ENCODE data around the gene MYO16.
"Not testable (repeated sequence)": the region's sequence is repeated elsewhere in the genome, so short reads cannot be mapped to it uniquely, and the experiment has no call there.

DNA sequence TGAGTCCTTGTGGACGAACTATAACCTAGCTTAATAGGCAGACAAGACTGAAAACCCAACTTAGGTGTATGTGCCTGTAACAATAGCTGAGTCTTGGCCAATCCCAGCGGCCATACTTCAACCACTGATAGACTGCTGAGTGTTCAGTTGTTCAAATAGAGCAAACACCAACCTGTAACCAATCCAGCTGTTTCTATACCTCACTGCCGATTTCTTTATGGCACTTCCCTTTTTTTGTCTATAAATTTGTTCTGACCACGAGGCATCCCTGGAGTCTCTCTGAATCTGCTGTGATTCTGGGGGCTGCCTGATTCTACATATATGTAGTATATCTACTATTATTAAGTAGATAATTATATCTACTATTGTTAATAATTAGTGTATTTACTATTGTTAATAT lies 284.3 kb downstream of the MYO16 start:
- TF ChIP-seq, protein P1, sequence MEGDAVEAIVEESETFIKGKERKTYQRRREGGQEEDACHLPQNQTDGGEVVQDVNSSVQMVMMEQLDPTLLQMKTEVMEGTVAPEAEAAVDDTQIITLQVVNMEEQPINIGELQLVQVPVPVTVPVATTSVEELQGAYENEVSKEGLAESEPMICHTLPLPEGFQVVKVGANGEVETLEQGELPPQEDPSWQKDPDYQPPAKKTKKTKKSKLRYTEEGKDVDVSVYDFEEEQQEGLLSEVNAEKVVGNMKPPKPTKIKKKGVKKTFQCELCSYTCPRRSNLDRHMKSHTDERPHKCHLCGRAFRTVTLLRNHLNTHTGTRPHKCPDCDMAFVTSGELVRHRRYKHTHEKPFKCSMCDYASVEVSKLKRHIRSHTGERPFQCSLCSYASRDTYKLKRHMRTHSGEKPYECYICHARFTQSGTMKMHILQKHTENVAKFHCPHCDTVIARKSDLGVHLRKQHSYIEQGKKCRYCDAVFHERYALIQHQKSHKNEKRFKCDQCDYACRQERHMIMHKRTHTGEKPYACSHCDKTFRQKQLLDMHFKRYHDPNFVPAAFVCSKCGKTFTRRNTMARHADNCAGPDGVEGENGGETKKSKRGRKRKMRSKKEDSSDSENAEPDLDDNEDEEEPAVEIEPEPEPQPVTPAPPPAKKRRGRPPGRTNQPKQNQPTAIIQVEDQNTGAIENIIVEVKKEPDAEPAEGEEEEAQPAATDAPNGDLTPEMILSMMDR (conservative IDR thresholded peaks at IDR 0.05) = not testable (repeated sequence)
- not testable (repeated sequence) for TF ChIP-seq ZFX (IDR thresholded peaks at IDR 0.05)

All from C4-2B (cell line).